ENCODE results near the gene UVRAG.

Gene UVRAG

DNA sequence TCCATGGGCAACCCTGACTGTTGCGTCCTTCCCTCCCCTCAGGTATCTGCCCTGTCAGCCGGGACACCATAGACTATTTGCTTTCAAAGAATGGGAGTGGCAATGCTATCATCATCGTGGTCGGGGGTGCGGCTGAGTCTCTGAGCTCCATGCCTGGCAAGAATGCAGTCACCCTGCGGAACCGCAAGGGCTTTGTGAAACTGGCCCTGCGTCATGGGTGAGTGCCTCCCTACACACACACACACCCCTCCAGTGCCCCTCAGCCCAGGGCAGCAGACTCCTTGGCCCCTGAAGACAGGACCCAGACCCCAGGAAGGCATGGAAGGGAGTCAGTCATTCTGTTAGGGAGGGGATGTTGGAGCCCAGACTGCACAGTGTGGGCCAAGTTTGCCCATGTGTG, 17.9 kb upstream of the UVRAG start:
- Histone ChIP-seq H3K9ac (no peak overlapping the region), H3K36me3 (ENCODE audit: control insufficient read depth, insufficient read depth, low read length) (no peaks in the 10 kb centered on the region)

GRCh38 chr11:75797792-75798191, 17.2 kb upstream of the UVRAG start:
- Histone ChIP-seq H3K4me1 (no peaks in the 10 kb centered on the region), H3K27me3 (ENCODE audit: control insufficient read depth, insufficient read depth, low read length) (no peaks in the 10 kb centered on the region), H3K9ac (no peak overlapping the region), H3K4me2 (ENCODE audit: low read length) (no peak overlapping the region), H3K9me3 (ENCODE audit: control insufficient read depth, low read length) (no peaks in the 10 kb centered on the region), H2AFZ (no peak overlapping the region), H3K79me2 (no peaks in the 10 kb centered on the region), H3K27ac (no peak overlapping the region), H3K36me3 (ENCODE audit: control insufficient read depth, insufficient read depth, low read length) (no peaks in the 10 kb centered on the region), H3K4me3 (ENCODE audit: low read depth, low read length) (no peak overlapping the region)
- TF ChIP-seq, protein P1, sequence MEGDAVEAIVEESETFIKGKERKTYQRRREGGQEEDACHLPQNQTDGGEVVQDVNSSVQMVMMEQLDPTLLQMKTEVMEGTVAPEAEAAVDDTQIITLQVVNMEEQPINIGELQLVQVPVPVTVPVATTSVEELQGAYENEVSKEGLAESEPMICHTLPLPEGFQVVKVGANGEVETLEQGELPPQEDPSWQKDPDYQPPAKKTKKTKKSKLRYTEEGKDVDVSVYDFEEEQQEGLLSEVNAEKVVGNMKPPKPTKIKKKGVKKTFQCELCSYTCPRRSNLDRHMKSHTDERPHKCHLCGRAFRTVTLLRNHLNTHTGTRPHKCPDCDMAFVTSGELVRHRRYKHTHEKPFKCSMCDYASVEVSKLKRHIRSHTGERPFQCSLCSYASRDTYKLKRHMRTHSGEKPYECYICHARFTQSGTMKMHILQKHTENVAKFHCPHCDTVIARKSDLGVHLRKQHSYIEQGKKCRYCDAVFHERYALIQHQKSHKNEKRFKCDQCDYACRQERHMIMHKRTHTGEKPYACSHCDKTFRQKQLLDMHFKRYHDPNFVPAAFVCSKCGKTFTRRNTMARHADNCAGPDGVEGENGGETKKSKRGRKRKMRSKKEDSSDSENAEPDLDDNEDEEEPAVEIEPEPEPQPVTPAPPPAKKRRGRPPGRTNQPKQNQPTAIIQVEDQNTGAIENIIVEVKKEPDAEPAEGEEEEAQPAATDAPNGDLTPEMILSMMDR (IDR thresholded peaks at IDR 0.05): no peak

More for the DNA sequence above, 17.9 kb upstream of the UVRAG start:
- no peak overlapping the region for H3K4me2 ChIP-seq (ENCODE audit: low read length)
- H3K4me1 ChIP-seq: no peaks in the 10 kb centered on the region
- no peaks in the 10 kb centered on the region for H3K79me2 ChIP-seq
- H3K4me3 ChIP-seq (ENCODE audit: low read depth, low read length): no peak overlapping the region
- no peak overlapping the region for H2AFZ ChIP-seq
- H3K27ac ChIP-seq: no peak overlapping the region
- H3K9me3 ChIP-seq (ENCODE audit: control insufficient read depth, low read length): no peaks in the 10 kb centered on the region
- TF ChIP-seq, protein P1 (IDR thresholded peaks at IDR 0.05): no peak
- H3K27me3 ChIP-seq (ENCODE audit: control insufficient read depth, insufficient read depth, low read length): no peaks in the 10 kb centered on the region

DNA sequence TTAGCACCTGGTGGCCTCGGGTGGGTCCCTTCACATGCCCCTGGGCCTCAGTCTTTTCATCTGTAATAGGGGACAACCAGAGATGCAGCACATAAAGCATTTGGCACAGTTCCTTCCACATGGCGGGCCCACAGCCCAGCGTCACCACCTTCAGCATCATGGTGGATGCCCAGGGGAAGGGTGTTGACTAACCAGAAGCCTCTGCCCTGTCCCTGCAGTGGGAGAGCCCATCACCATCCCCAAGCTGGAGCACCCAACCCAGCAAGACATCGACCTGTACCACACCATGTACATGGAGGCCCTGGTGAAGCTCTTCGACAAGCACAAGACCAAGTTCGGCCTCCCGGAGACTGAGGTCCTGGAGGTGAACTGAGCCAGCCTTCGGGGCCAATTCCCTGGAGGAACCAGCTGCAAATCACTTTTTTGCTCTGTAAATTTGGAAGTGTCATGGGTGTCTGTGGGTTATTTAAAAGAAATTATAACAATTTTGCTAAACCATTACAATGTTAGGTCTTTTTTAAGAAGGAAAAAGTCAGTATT, 14.8 kb upstream of the UVRAG start:
- Histone ChIP-seq H3K27ac (no peak overlapping the region), H3K79me2 (no peaks in the 10 kb centered on the region), H3K4me2 (ENCODE audit: low read length) (no peak overlapping the region), H2AFZ (no peak overlapping the region), H3K4me3 (ENCODE audit: low read depth, low read length) (no peak overlapping the region), H3K4me1 (no peaks in the 10 kb centered on the region), H3K36me3 (ENCODE audit: control insufficient read depth, insufficient read depth, low read length) (no peaks in the 10 kb centered on the region), H3K9me3 (ENCODE audit: control insufficient read depth, low read length) (no peaks in the 10 kb centered on the region), H3K27me3 (ENCODE audit: control insufficient read depth, insufficient read depth, low read length) (no peaks in the 10 kb centered on the region), H3K9ac (no peak overlapping the region)
- TF ChIP-seq, protein P1 (IDR thresholded peaks at IDR 0.05): no peak

DNA sequence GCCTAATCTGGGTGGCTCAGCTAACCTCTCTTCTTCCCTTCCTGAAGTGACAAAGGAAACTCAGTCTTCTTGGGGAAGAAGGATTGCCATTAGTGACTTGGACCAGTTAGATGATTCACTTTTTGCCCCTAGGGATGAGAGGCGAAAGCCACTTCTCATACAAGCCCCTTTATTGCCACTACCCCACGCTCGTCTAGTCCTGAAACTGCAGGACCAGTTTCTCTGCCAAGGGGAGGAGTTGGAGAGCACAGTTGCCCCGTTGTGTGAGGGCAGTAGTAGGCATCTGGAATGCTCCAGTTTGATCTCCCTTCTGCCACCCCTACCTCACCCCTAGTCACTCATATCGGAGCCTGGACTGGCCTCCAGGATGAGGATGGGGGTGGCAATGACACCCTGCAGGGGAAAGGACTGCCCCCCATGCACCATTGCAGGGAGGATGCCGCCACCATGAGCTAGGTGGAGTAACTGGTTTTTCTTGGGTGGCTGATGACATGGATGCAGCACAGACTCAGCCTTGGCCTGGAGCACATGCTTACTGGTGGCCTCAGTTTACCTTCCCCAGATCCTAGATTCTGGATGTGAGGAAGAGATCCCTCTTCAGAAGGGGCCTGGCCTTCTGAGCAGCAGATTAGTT, 14.2 kb upstream of the UVRAG start:
- Histone ChIP-seq H3K9ac (no peak overlapping the region), H3K27ac (no peak overlapping the region), H3K36me3 (ENCODE audit: control insufficient read depth, insufficient read depth, low read length) (no peaks in the 10 kb centered on the region)

More for the DNA sequence above, 14.2 kb upstream of the UVRAG start:
- Histone ChIP-seq H3K79me2 (no peaks in the 10 kb centered on the region), H3K4me3 (ENCODE audit: low read depth, low read length) (no peak overlapping the region), H3K4me2 (ENCODE audit: low read length) (no peak overlapping the region), H2AFZ (no peak overlapping the region), H3K27me3 (ENCODE audit: control insufficient read depth, insufficient read depth, low read length) (no peaks in the 10 kb centered on the region), H3K9me3 (ENCODE audit: control insufficient read depth, low read length) (no peaks in the 10 kb centered on the region), H3K4me1 (no peaks in the 10 kb centered on the region)
- TF ChIP-seq, protein P1 (IDR thresholded peaks at IDR 0.05): no peak

Data from parathyroid adenoma (tissue), 2 donors.